NCI-H1417 treated with DMSO at 0.1 percent for 48 hours (cell line): ENCODE measurements around the gene FBXW4.

ENCODE experiments used
- DNase-seq: peaks from one replicate; lab custom pipeline; 2025; lab: John Stamatoyannopoulos, UW

Gene FBXW4

GRCh38 chr10:101580486-101581399 is 114.2 kb downstream of the FBXW4 start:
- no peak for DNase-seq

- no peak for DNase-seq
Measured at GRCh38 chr10:101579516-101579870, 115.5 kb downstream of the FBXW4 start.

GRCh38 chr10:101578803-101579515 is 116.0 kb downstream of the FBXW4 start:
- DNase-seq = no peak

- no peak for DNase-seq
Measured at GRCh38 chr10:101578192-101578591, 116.8 kb downstream of the FBXW4 start.

GRCh38 chr10:101577121-101577871 is 117.7 kb downstream of the FBXW4 start:
- DNase-seq = no peak

- no peak for DNase-seq
Measured at GRCh38 chr10:101576211-101576863, 118.6 kb downstream of the FBXW4 start.

- no peak for DNase-seq
Measured at GRCh38 chr10:101575580-101576210, 119.3 kb downstream of the FBXW4 start.

- no peak for DNase-seq
Measured at GRCh38 chr10:101575091-101575490, 119.9 kb downstream of the FBXW4 start.

- DNase-seq = no peak
Measured at GRCh38 chr10:101573885-101574753, 120.9 kb downstream of the FBXW4 start.

GRCh38 chr10:101572785-101573184 is 122.2 kb downstream of the FBXW4 start:
- no peak for DNase-seq

- no peak for DNase-seq
Measured at GRCh38 chr10:101572126-101572525, 122.8 kb downstream of the FBXW4 start.

GRCh38 chr10:101571271-101571925 is 123.6 kb downstream of the FBXW4 start:
- no peak for DNase-seq

GRCh38 chr10:101570428-101571270 is 124.3 kb downstream of the FBXW4 start:
- no peak for DNase-seq

GRCh38 chr10:101569622-101570427 is 125.1 kb downstream of the FBXW4 start:
- DNase-seq = no peak

GRCh38 chr10:101569323-101569621 is 125.7 kb downstream of the FBXW4 start:
- no peak for DNase-seq

GRCh38 chr10:101568054-101568745 is 126.8 kb downstream of the FBXW4 start:
- no peak for DNase-seq

GRCh38 chr10:101567165-101568006 is 127.6 kb downstream of the FBXW4 start:
- no peak for DNase-seq
